GM21619 (cell line): ENCODE measurements around the gene PSD2.

Experiments
- ATAC-seq: cut with Tn5 transposase; IDR thresholded peaks from one replicate; pipeline ENCODE4 v1.9.1; 2021; ENCODE audit not compliant: unreplicated experiment

PSD2 gene

GRCh38 chr5:139872851-139873794 lies 77.5 kb downstream of the PSD2 start:
- ATAC-seq, result no peak

- no peak for ATAC-seq
Measured at GRCh38 chr5:139875957-139876356, 80.3 kb downstream of the PSD2 start.

DNA sequence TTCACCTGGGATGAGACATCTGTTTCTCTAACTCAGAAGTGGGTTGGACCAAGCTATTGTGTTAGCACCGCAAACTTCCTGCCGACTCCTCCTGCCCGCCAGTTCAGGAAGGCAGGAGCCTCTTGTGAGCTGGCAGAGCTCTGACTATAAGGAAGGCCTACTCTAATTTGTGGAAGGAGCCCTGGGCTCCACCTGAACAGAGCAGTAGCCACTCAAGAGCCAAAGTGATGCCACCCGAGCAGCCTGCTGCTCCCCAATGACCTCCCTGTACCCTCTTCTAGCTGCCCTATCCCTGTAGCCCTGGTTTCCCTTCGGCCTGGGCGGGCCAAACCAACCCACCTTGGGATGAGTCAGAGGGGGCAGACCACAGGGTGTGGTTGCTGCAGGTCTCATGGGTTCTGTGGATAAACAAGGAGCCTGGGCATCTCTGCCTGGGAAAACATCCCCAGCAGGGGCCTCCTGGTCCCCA lies 81.6 kb downstream of the PSD2 start:
- ATAC-seq, result no peak

- no peak for ATAC-seq
Measured at GRCh38 chr5:139878093-139878492, 82.5 kb downstream of the PSD2 start.

- no peak for ATAC-seq
Measured at GRCh38 chr5:139880416-139881142, 85.0 kb downstream of the PSD2 start.

DNA sequence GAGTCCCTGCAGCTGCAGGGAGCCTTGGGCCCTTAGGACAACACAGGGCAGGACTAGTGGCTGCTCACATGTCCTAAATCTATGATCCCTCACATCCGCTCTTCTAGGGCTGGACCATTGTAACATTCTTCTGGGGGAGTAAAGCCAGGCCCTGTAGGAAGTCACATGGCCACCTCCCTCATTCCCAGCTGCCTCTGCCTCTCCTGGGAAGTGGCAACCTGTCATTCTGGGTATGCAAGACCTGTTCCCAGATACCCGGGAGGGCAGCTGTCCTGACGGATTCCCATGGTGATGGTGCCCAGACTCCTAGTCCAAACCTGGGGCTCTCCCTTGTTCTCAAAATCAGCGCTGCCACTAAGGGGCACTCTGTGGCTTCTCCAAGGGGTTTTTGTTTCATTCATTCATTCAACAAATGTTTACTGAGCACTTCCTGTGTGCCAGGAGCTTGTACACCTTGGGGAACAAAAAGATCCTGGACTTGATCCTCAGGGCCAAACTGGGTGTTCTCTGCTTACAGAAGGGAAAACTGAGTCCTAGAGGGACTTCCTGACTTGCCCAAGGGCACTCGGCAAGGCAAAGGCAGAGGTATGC lies 85.6 kb downstream of the PSD2 start:
- no peak for ATAC-seq

- no peak for ATAC-seq
Measured at GRCh38 chr5:139882316-139882715, 86.7 kb downstream of the PSD2 start.

DNA sequence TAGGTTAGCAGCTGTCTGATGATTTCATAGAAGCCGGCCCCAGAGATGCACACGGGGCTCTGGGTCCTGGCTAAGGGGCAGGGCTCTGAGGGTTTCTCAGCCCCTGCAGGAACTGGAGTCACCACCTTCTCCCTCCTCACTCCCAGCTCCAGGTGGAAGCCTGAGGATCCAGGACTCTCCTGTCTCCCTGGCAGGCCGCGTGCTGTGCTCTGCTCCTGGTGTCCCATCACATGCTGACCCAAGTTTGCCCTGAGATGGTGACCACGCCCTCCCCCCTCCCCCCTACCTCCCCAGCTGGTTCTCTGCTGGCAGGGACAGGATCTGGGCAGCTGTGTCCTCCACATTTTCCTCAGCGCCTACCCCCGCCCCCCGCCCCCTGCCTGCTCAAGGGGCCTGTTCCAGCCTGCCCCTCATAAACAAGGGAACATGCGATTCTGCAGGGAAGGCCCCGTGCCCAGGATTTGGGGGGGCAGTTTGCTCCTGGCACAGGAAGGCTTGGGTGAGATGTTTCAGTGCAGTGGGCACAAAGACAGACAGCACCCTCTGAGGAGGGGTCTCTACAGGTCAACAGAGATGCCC lies 87.4 kb downstream of the PSD2 start:
- ATAC-seq, result no peak

DNA sequence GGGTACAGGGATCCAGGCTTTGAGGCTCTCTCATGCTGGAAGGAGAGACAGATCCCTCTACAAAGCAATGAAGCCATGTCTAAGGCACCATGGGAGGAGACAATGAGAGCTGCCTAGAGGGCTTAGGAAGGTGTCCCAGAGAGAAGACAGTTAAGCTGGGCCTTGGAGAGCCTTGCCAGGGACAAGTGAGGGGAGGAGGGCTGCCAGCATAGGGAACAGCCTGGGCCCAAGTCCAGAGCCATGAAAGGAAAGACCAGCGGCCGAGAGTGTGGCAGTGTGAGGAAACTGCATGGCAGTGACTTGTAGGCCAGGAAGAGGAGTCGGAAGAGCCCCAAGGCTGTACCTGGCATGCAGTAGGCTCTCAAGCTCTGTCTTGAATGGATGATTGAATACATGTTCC lies 88.5 kb downstream of the PSD2 start:
- no peak for ATAC-seq

GRCh38 chr5:139884734-139885133 lies 89.1 kb downstream of the PSD2 start:
- ATAC-seq, result no peak

DNA sequence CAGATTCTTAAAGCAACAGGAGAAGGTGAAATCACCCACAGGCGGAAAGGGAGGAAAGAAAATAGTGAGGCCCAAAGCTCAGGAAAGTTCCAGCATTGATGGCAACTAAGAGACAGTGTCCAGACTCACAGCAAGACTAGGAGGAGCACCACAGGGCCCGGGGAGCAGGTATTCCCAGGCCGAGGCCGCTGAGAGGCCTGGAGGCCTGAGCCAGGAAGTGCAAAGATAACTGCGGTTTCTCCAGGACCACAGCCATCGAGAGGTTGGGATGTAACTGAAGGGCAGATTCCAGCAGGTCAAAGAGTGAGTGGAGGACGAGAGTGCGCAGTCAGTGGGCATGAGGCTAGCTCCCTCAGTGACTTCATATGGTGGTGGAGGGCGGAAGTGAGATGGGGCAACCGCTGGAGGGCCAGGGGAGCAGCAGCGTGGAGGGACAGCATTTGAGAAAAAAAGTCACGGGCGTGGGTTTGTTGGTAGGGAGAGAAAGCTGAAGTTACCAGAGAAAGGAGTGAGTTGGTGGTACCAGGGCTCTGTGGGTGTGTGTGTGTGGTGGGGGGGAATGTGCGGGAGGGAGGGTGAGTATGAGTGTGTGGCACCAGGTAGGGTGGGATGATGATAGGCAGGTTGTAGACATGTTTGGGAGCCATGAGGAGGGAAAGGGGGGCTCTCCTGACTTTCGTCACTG lies 89.7 kb downstream of the PSD2 start:
- no peak for ATAC-seq

DNA sequence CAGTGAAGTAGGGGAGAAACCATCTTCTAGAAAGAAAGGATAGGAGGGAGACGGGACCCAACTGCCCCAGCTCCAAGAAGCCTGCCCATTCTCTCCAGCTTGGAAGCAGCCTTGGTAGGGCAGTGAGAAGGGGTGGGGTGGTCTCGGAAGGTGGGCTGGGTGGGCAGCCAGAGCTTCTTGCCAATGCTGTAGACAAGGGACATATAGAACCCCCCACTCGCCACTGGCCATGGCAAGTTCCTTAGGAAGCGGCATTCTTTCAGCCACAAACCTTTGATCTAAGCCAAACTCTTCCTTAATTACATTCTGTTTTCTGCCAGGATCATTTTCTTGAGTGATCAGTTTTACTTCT lies 90.2 kb downstream of the PSD2 start:
- ATAC-seq, result no peak

DNA sequence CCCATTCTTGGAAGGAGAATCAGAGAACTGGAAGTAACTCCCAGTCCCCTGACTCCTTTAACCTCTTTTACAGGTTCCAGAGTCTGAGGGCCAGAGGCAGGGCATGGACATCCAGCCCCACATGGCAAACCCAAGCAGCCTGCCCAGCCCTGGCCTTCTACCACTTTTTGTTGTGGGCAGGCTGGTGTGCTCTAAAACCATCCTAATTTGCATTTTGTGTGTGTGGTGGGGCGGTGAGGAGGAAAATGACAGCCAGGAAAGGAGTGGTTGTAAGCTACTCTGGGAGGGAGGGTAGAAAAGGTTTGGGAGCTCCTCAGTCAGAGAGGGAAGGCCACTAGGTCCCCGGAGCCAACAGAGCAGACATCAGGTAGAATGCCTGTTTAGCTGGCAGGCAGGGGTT lies 90.6 kb downstream of the PSD2 start:
- no peak for ATAC-seq

GRCh38 chr5:139888370-139888769 lies 92.8 kb downstream of the PSD2 start:
- ATAC-seq, result no peak

DNA sequence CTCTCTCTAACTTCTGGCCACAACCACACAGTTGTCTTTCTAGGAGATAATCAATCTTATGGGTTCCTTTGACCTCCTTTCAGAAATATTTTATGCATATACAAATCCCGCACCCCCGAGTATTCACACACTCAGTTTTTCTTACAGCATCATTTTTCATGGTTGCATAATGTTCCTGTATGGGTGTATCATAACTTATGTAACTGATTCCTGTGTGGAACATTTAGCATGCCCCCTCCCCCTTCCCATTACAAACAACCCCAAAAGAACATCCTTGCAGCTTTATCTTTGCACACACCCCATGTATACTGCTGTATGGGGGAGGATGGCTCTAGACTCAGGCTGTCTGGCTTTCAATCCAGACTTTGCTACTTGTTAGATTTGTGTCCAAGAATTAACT lies 93.8 kb downstream of the PSD2 start:
- no peak for ATAC-seq

- ATAC-seq, result no peak
Measured at GRCh38 chr5:139893873-139894272, 98.3 kb downstream of the PSD2 start.
